H1 (cell line): ENCODE measurements around the gene ARHGAP6. TPM values are rescaled to one million over a fixed set of nuclear protein-coding genes. Genes with fewer than 3 reads are reported as not detected.

ENCODE experiments used
- CTCF ChIA-PET: fragments of 300-600 bp; sonication (Branson Sonifier 250); formaldehyde crosslinking; loops from one replicate; lab custom pipeline; 2021; ENCODE audit not compliant: partially characterized antibody; lab: Charles Lee
- POLR2A ChIA-PET: fragments of 300-600 bp; sonication (Branson Sonifier 250); formaldehyde crosslinking; loops from one replicate; lab custom pipeline; 2021; ENCODE audit warnings: inconsistent platforms; ENCODE audit not compliant: partially characterized antibody; lab: Charles Lee
- DNase-seq, 2 experiments: peaks; one replicate each; pipeline versions ENCODE4 v3.0.0 to v3.0.0-alpha.2; 2010 to 2022; ENCODE audit warnings: low spot score in 2 of 2, low read depth in 1 of 2, mixed read lengths in 1 of 2
- FAIRE-seq: peaks from 2 replicates; lab custom pipeline; 2011; peaks lifted over from hg19 to GRCh38; lab: Jason Lieb, UNC
- H2AFZ ChIP-seq: 2 replicates; pipeline ENCODE4 v1.8.1; 2012; ENCODE audit warnings: low read length, inconsistent platforms
- H2AK5ac ChIP-seq: 2 replicates; pipeline ENCODE4 v1.6.1; 2013; ENCODE audit warnings: low read depth, low read length
- H2BK120ac ChIP-seq: replicated peaks from 2 replicates; pipeline ENCODE3; 2013; ENCODE audit warnings: low read depth, low read length, inconsistent platforms
- H2BK12ac ChIP-seq: 2 replicates; pipeline ENCODE4 v1.6.1; 2013; ENCODE audit warnings: low read depth, low read length
- H2BK15ac ChIP-seq: 2 replicates; pipeline ENCODE4 v1.6.1; 2013; ENCODE audit warnings: low read length
- H2BK20ac ChIP-seq: 2 replicates; pipeline ENCODE4 v1.6.1; 2013; ENCODE audit warnings: low read length
- H2BK5ac ChIP-seq: 2 replicates; pipeline ENCODE4 v1.6.1; 2013; ENCODE audit warnings: low read depth, low read length
- H3K14ac ChIP-seq: 2 replicates; pipeline ENCODE4 v1.6.1; 2013; ENCODE audit warnings: inconsistent platforms; ENCODE audit not compliant: insufficient read length
- H3K18ac ChIP-seq: 2 replicates; pipeline ENCODE4 v1.6.1; 2013; ENCODE audit warnings: low read length; ENCODE audit errors: extremely low read depth
- H3K23ac ChIP-seq: 2 replicates; pipeline ENCODE4 v1.6.1; 2013; ENCODE audit warnings: inconsistent platforms; ENCODE audit not compliant: insufficient read length
- H3K23me2 ChIP-seq: 2 replicates; pipeline ENCODE4 v1.6.1; 2013; ENCODE audit warnings: low read depth, low read length
- H3K27ac ChIP-seq: 2 replicates; pipeline ENCODE4 v1.6.1; 2011; ENCODE audit warnings: low read depth, low read length, inconsistent platforms
- H3K27me3 ChIP-seq, 4 experiments: replicated peaks in 1 of 4; 1 replicate in 1 of 4; 2 replicates in 3 of 4; pipeline versions ENCODE4 v1.6.1 to v1.8.1; 2011 to 2013; ENCODE audit warnings: low read length in 3 of 4, mild to moderate bottlenecking in 3 of 4, inconsistent platforms in 2 of 4, mixed read lengths in 2 of 4, moderate library complexity in 1 of 4; ENCODE audit not compliant: control insufficient read depth in 3 of 4, insufficient read depth in 3 of 4; ENCODE audit errors: extremely low read depth in 1 of 4
- H3K36me3 ChIP-seq, 4 experiments: 2 replicates each; pipeline versions ENCODE4 v1.6.1 to v1.8.1; 2011 to 2013; ENCODE audit warnings: mild to moderate bottlenecking in 4 of 4, low read length in 3 of 4, moderate library complexity in 2 of 4, control low read depth in 1 of 4, inconsistent platforms in 1 of 4; ENCODE audit not compliant: insufficient read depth in 4 of 4, control insufficient read depth in 2 of 4
- H3K4ac ChIP-seq: replicated peaks from 2 replicates; pipeline ENCODE3; 2013; ENCODE audit warnings: low read length, low read depth, mixed read lengths, inconsistent platforms; ENCODE audit not compliant: insufficient read length
- H3K4me1 ChIP-seq, 4 experiments: replicated peaks in 1 of 4; 1 replicate in 1 of 4; 2 replicates in 3 of 4; pipeline versions ENCODE4 v1.6.1 to v1.8.1; 2011 to 2013; ENCODE audit warnings: low read length in 3 of 4, inconsistent platforms in 2 of 4, mixed read lengths in 1 of 4; ENCODE audit not compliant: insufficient read depth in 4 of 4, control insufficient read depth in 3 of 4
- H3K4me2 ChIP-seq, 2 experiments: 2 replicates each; pipeline versions ENCODE4 v1.6.1 to v1.8.1; 2011 to 2013; ENCODE audit warnings: low read depth in 2 of 2, low read length in 2 of 2, control low read depth in 1 of 2, inconsistent platforms in 1 of 2, mild to moderate bottlenecking in 1 of 2; ENCODE audit not compliant: insufficient read depth in 1 of 2
- H3K4me3 ChIP-seq, 4 experiments: fragments of 200-600, 300-600 bp in 1 of 4; sonication (generic), shearing (Covaris generic), sonication (Bioruptor Twin) in 1 of 4; 2 replicates each; pipeline versions ENCODE4 v1.5.1 to v1.8.1; 2011 to 2016; ENCODE audit warnings: low read length in 4 of 4, low read depth in 3 of 4, control low read depth in 2 of 4, inconsistent platforms in 2 of 4, mild to moderate bottlenecking in 2 of 4, mixed read lengths in 1 of 4, moderate library complexity in 1 of 4; ENCODE audit not compliant: insufficient read depth in 2 of 4; ENCODE audit errors: extremely low read depth in 1 of 4
- H3K56ac ChIP-seq: replicated peaks from 2 replicates; pipeline ENCODE3; 2013; ENCODE audit warnings: low read depth, mild to moderate bottlenecking, mixed read lengths, low read length, inconsistent platforms; ENCODE audit not compliant: insufficient read length
- H3K79me1 ChIP-seq: 2 replicates; pipeline ENCODE4 v1.6.1; 2013; ENCODE audit warnings: low read depth, low read length, control low read depth
- H3K79me2 ChIP-seq, 2 experiments: 2 replicates each; pipeline versions ENCODE4 v1.6.1 to v1.8.1; 2012 to 2013; ENCODE audit warnings: low read length in 2 of 2, mild to moderate bottlenecking in 2 of 2, inconsistent platforms in 1 of 2; ENCODE audit not compliant: insufficient read depth in 2 of 2, control insufficient read depth in 1 of 2
- H3K9ac ChIP-seq, 4 experiments: replicated peaks in 1 of 4; 1 replicate in 1 of 4; 2 replicates in 3 of 4; pipeline versions ENCODE4 v1.6.1 to v1.8.1; 2011 to 2013; ENCODE audit warnings: low read depth in 3 of 4, low read length in 3 of 4, control low read depth in 2 of 4, mild to moderate bottlenecking in 2 of 4, moderate library complexity in 2 of 4, inconsistent platforms in 1 of 4; ENCODE audit errors: extremely low read depth in 1 of 4
- H3K9me3 ChIP-seq, 2 experiments: 2 replicates each; pipeline versions ENCODE4 v1.6.1 to v1.8.1; 2012 to 2013; ENCODE audit warnings: mild to moderate bottlenecking in 2 of 2, moderate library complexity in 2 of 2, control low read depth in 1 of 2, inconsistent platforms in 1 of 2, low read depth in 1 of 2, low read length in 1 of 2, mixed read lengths in 1 of 2; ENCODE audit not compliant: insufficient read depth in 2 of 2
- H4K20me1 ChIP-seq, 2 experiments: replicated peaks in 1 of 2; 2 replicates each; pipeline versions ENCODE3 to v1.8.1; 2011 to 2013; ENCODE audit warnings: inconsistent platforms in 2 of 2, low read length in 2 of 2, mild to moderate bottlenecking in 1 of 2; ENCODE audit not compliant: insufficient read depth in 2 of 2, control insufficient read depth in 1 of 2
- H4K5ac ChIP-seq: 2 replicates; pipeline ENCODE4 v1.6.1; 2013; ENCODE audit warnings: low read length, low read depth, mixed read lengths, inconsistent platforms; ENCODE audit not compliant: insufficient read length
- H4K8ac ChIP-seq: 2 replicates; pipeline ENCODE4 v1.8.0; 2013; ENCODE audit warnings: mild to moderate bottlenecking, moderate library complexity, low read length, inconsistent platforms; ENCODE audit not compliant: insufficient read depth; ENCODE audit errors: extremely low read depth
- H4K91ac ChIP-seq: replicated peaks from 2 replicates; pipeline ENCODE3; 2013; ENCODE audit warnings: low read length, mixed read lengths, inconsistent platforms; ENCODE audit not compliant: insufficient read length
- CBX8 ChIP-seq: fragments of 300-800, 300-1000 bp; sonication (generic); IDR thresholded peaks from 2 replicates; pipeline ENCODE4 v1.7.1; 2016; ENCODE audit warnings: low read depth, low read length, borderline replicate concordance
- MAFK ChIP-seq: IDR thresholded peaks from 2 replicates; pipeline ENCODE4 v1.6.1; 2012; ENCODE audit warnings: low read depth, mild to moderate bottlenecking, improper control_type of control experiment, low read length
- POU5F1 ChIP-seq: IDR thresholded peaks from 2 replicates; pipeline ENCODE4 v1.6.1; 2011; ENCODE audit warnings: low read depth, mild to moderate bottlenecking, low read length, moderate library complexity
- SP4 ChIP-seq: IDR thresholded peaks from 2 replicates; pipeline ENCODE4 v1.6.1; 2012; ENCODE audit warnings: low read length, inconsistent platforms
- TCF12 ChIP-seq: IDR thresholded peaks from 2 replicates; pipeline ENCODE4 v1.6.1; 2011; ENCODE audit warnings: low read depth, mild to moderate bottlenecking, low read length
- WGBS, 2 experiments: shearing (Covaris generic) in 1 of 2; methylation state at CpG; one replicate each; pipeline versions ENCODE4 v1.1.6 to v1.1.7; 2013 to 2015; ENCODE audit warnings: low lambda C conversion rate in 2 of 2, mixed read lengths in 2 of 2, inconsistent platforms in 1 of 2, low coverage in 1 of 2, missing lambda C conversion rate in 1 of 2; ENCODE audit not compliant: insufficient replicate concordance in 2 of 2, insufficient coverage in 1 of 2, insufficient read length in 1 of 2; ENCODE audit errors: extremely low coverage in 1 of 2, missing lambda C conversion rate in 1 of 2; 5-methylcytosine and 5-hydroxymethylcytosine counted together
- polyA plus RNA-seq, 7 experiments: library from polyadenylated mRNA; depleted of rRNA in 3 of 7; stranded (reverse) in 5 of 7; unstranded in 2 of 7; fragments of >200 nt in 5 of 7; fragments of 200-250 nt in 2 of 7; gene quantifications; 1 replicate in 5 of 7; 2 replicates in 1 of 7; 4 replicates in 1 of 7; pipeline versions ENCODE4 v1.2.1 to v1.2.3, GENCODE V29; 2011 to 2013; ENCODE audit warnings: missing spikeins in 2 of 7, mixed read lengths in 2 of 7
- total RNA-seq: library from RNA; stranded (reverse); fragmentation: NEBNext Ultra II Directional; extraction: Animal tissue kit (Norgen Biotek cat#: 25700); gene quantifications from 2 replicates; pipeline ENCODE4 v1.2.1, GENCODE V29; 2021

Gene ARHGAP6
- total and polyA plus RNA-seq, 2 of the 8 experiments (the other 6 are each of a cell fraction or from before 2014, with no cell fraction given): 0.35 to 0.82 TPM

GRCh38 chrX:11209798-11210414 lies 455.8 kb downstream of the ARHGAP6 start:
- TF ChIP-seq TCF12 (no peak), POU5F1 (no peak), SP4 (no peak), CBX8 (no peak), MAFK (no peak)
- TF ChIP-seq, all 59 proteins: peak for 0
- H4K5ac ChIP-seq: no peak overlapping the region
- no peak overlapping the region for H2BK5ac ChIP-seq
- no peak overlapping the region for H2BK20ac ChIP-seq
- H3K18ac ChIP-seq: no peak overlapping the region
- H3K23me2 ChIP-seq: no peaks in the 10 kb centered on the region
- POLR2A ChIA-PET: no interaction called here
- 100% methylated on average over 2 of the region's 2 CpGs; no CpG with 5 or more reads in 1 of the 2 experiments for WGBS, 2 experiments
- FAIRE-seq (peak; percentile 7), DNase-seq (no peak)
- H3K27ac ChIP-seq: no peak overlapping the region
- no peaks in the 10 kb centered on the region for H4K20me1 ChIP-seq
- H3K79me1 ChIP-seq: no peaks in the 10 kb centered on the region
- no peak overlapping the region for H2BK120ac ChIP-seq
- H3K27me3 ChIP-seq: no peaks in the 10 kb centered on the region
- no peak overlapping the region for H3K4me2 ChIP-seq
- H3K56ac ChIP-seq: no peak overlapping the region
- no peak overlapping the region for H3K4ac ChIP-seq
- no peaks in the 10 kb centered on the region for H3K9me3 ChIP-seq
- no peak overlapping the region for H3K9ac ChIP-seq
- no peak overlapping the region for H2AK5ac ChIP-seq
- H3K14ac ChIP-seq: no peak overlapping the region
- H3K23ac ChIP-seq: no peak overlapping the region
- no peak overlapping the region for H2BK12ac ChIP-seq
- H3K36me3 ChIP-seq: no peaks in the 10 kb centered on the region
- H4K8ac ChIP-seq: no peak overlapping the region
- H2AFZ ChIP-seq: no peak overlapping the region
- H3K79me2 ChIP-seq: no peaks in the 10 kb centered on the region
- no peak overlapping the region for H4K91ac ChIP-seq
- H2BK15ac ChIP-seq: no peak overlapping the region
- no peaks in the 10 kb centered on the region for H3K4me1 ChIP-seq
- CTCF ChIA-PET: no interaction called here
- H3K4me3 ChIP-seq: no peak overlapping the region
